WTC11 (cell line): Measurements from ENCODE around the gene EDAR.

Experiments
- CTCF ChIP-seq: fragments of 200-600 bp; IDR thresholded peaks from 2 replicates; pipeline ENCODE4 v1.8.0; 2022; ENCODE audit warnings: antibody characterized with exemption
- JUN ChIP-seq: sonication (generic); formaldehyde crosslinking; IDR thresholded peaks from 2 replicates; pipeline ENCODE4 v1.8.0; 2023; ENCODE audit warnings: mild to moderate bottlenecking, missing genetic modification reagents
- MLX ChIP-seq: sonication (generic); formaldehyde crosslinking; IDR thresholded peaks from 2 replicates; pipeline ENCODE4 v1.8.1; 2023; ENCODE audit warnings: mild to moderate bottlenecking, missing genetic modification reagents, moderate library complexity
- TEAD4 ChIP-seq: sonication (generic); formaldehyde crosslinking; IDR thresholded peaks from 2 replicates; pipeline ENCODE4 v1.8.0; 2022; ENCODE audit warnings: mild to moderate bottlenecking, missing genetic modification reagents
- ZNF317 ChIP-seq: sonication (generic); formaldehyde crosslinking; IDR thresholded peaks from 2 replicates; pipeline ENCODE4 v1.8.1; 2023; ENCODE audit warnings: low read depth, mild to moderate bottlenecking, moderate library complexity, missing genetic modification reagents, borderline replicate concordance
- ZSCAN18 ChIP-seq: fragments of 250-450 bp; sonication (Bioruptor Pico); IDR thresholded peaks from 2 replicates; pipeline ENCODE4 v2.1.2; 2022; ENCODE audit warnings: mild to moderate bottlenecking, moderate library complexity
- TF ChIP-seq, protein P1 (sequence below): sonication (generic); formaldehyde crosslinking; IDR thresholded peaks from 2 replicates; pipeline ENCODE4 v1.8.1; 2023; ENCODE audit warnings: mild to moderate bottlenecking, missing genetic modification reagents

DNA sequence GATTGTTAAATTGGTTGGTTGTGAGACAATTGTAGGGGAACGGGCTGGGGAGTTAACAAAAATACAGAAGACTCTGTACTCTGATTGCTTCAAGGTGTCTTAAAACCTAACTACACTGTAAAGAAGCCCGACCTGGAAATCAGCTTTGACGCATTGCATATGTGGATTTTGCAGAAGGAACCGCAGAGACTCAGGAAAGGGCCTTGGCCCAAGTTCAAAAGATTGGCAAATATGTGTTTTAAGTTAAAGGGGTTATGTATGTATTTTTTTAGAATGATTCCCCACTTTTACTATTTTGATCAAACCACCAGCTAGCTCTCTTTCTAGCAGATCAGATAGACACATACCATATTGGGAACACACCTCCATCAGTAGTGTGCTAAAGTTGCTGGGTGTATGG is 18.0 kb upstream of the EDAR start:
- TF ChIP-seq TEAD4 (CRISPR knock-in tag), result no peak
- no peak for TF ChIP-seq JUN (CRISPR knock-in tag)
- no peak for TF ChIP-seq ZNF317 (CRISPR knock-in tag)
- TF ChIP-seq, protein P1, sequence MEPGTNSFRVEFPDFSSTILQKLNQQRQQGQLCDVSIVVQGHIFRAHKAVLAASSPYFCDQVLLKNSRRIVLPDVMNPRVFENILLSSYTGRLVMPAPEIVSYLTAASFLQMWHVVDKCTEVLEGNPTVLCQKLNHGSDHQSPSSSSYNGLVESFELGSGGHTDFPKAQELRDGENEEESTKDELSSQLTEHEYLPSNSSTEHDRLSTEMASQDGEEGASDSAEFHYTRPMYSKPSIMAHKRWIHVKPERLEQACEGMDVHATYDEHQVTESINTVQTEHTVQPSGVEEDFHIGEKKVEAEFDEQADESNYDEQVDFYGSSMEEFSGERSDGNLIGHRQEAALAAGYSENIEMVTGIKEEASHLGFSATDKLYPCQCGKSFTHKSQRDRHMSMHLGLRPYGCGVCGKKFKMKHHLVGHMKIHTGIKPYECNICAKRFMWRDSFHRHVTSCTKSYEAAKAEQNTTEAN (CRISPR knock-in tag), result no peak
- TF ChIP-seq CTCF, result no peak
- no peak for TF ChIP-seq ZSCAN18
- TF ChIP-seq MLX, result no peak
